Jurkat, Clone E6-1 (cell line): ENCODE data around the gene SCGB1C2.
"Not testable (repeated sequence)": the region's sequence is repeated elsewhere in the genome, so short reads cannot be mapped to it uniquely, and the experiment has no call there.

Experiments
- DNase-seq: peaks from one replicate; pipeline ENCODE4 v3.0.0-alpha.2; 2011; ENCODE audit warnings: low read depth, low spot score
- H3K4me3 ChIP-seq: 2 replicates; pipeline ENCODE4 v1.5.1; 2011; ENCODE audit warnings: mild to moderate bottlenecking, low read length, control low read depth, moderate library complexity

Gene SCGB1C2

DNA sequence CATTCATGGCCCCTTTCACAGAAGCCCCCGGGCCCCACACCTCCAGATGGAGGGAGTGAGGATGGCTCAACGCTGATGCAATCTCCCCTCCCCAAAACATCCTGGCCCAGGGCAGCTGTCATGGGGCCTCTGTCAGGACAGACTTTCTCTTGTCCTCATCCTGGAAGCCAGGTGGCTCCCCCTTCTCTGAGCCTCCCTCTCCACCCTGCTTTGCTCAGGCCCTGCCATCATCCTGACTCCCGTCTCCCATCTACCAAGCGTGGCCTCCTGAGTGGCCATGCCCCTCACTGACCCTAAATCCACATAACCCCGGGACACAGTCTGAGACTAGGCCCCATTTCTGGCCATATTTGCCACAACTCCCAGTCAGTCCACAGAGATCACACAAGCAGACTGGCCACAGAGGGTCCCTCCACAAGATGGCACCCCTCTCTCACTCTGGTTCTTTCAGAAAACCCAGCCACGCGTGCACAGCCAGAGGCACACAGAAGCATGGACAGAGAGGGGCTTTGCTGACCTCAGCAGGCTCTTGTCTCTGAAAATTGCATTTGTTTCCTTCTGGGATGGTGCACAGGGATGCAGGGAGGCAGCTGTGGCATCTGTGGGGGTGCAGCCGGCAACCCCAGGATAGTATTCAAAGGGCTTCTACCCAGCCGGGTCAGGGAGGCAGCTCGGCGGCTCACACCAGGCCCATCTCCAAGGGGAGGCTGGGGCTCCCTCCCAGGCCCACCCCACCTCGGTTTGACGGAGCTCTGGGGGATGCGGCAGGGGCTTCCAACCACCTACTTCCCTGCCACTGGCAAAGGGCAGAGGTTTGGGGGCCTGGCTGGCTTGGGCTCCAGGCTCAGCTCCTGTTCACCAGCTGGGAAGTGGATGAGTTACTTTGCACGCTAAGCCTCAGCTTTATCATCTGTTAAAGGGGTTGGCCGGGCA, 27.2 kb downstream of the SCGB1C2 start:
- peak; percentile 14 for DNase-seq
- no peak overlapping the region for H3K4me3 ChIP-seq

DNA sequence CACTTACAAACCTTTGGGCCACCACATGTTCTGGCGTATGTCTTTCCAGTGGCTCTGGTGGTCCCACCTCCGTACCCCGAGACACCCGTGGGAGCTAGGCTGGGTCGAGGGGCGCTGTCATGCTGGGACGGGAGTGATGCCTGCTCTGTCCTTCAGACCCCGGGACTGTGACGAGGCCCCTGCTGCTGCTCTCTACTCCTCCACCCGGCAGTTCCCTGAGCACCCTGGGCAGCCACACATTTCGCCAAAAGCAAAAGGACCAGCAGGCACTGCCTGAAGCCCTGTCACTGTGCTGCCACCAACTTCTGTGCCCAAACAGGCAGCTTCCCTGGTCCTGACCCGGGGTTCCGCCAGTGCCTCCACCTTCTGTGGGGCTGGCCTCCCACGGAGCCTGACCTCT, 28.6 kb downstream of the SCGB1C2 start:
- DNase-seq: no peak
- no peak overlapping the region for H3K4me3 ChIP-seq

DNA sequence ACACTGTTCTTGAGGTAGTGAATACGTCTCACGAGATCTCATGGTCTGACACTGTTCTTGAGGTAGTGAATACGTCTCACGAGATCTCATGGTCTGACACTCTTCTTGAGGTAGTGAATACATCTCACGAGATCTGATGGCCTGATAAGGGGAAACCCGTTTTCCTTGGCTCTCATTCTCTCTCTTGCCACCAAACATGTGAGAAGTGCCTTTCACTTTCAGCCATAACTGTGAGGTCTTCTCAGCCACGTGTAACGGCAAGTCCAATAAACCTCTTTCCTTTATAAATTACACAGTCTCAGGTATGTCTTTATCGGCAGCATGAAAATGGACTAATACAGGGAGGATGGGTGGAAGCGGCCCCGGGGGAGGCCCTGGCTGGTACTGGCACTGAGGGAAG, 31.2 kb downstream of the SCGB1C2 start:
- not testable (repeated sequence) for H3K4me3 ChIP-seq, DNase-seq

DNA sequence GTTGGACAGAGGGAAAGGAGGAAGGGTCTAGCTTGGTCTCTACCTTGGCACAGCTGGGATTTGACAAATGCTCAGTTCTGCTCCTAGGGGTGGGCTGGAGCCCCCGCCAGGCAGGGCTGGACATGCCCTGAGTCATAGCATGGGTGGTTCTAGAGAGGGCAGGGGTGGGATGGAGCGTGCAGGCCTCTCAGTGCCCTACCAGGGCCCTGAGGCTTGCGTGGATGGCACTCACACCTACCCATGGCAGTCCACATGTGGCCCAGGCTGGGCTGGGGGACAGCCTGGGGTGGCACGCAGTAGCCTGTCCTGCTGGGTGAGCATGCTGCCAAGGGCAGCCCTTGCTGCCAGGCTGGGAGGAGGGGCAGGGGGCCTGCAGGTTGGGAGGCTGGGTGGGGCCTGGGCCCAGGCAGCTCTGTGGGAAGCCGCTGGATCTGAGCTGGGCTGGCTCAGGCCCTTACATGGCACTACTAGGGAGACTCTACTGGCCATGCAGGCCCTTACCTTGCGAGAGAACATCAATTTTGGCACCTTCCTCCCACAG, 32.8 kb downstream of the SCGB1C2 start:
- no peak for DNase-seq

DNA sequence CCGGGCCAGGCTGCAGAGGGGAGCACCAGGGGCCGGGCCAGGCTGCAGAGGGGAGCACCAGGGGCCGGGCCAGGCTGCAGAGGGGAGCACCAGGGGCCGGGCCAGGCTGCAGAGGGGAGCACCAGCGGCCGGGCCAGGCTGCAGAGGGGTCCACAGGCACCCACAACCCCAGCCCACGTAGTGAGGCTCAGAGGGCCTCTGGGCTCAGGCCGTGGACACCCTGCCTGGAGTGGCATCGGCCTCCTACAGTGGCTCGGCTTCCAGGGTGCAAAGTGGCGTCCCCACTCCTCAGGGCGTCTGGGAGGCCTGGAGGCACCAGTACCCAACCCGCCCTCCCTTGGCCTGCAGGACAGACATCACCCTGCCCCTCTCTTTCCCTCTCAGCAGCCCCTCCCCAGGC, 34.5 kb downstream of the SCGB1C2 start:
- H3K4me3 ChIP-seq: no peak overlapping the region
- DNase-seq: no peak

More for the DNA sequence above, 32.8 kb downstream of the SCGB1C2 start:
- no peak overlapping the region for H3K4me3 ChIP-seq

- DNase-seq: no peak
Measured at GRCh38 chr17:172401-172800, 35.0 kb downstream of the SCGB1C2 start.

DNA sequence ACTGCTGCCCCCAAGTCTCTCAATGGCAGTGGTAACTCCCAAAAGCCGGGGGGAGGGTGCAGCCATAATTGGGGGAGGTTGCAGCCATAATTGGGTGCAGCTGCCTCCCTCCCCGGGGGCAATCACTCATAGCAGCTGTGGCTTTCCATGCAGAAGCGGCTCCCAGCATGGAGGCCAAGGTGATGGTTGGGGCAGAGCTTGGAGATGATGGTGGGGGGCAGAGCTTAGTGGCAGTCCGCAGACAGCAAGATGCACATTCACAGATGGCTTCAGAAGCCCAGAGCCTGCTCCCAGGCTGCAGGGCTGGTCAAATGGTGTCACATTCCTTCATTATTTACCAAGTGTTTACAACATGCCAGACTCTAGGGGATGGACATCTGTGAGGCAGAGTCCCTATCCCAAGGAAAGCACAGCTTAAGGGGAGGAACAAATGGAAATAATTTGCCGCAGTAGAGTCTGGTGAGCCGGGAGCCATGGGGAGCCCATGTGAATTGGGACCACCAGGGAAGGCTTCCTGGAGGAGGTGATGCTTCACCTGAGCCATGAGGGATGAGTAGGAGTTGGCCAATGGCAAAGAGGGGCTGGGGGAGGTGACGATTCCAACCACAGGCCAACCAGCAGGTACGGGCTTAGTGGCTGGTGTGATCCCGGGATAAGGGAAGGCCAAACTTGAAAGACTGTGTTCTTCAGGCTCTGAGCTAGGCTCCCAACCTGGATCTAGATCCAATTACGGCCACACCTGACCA, 36.0 kb downstream of the SCGB1C2 start:
- no peak overlapping the region for H3K4me3 ChIP-seq
- DNase-seq: no peak

More at GRCh38 chr17:172401-172800, 35.0 kb downstream of the SCGB1C2 start:
- H3K4me3 ChIP-seq: no peak overlapping the region

- no peak overlapping the region for H3K4me3 ChIP-seq
- no peak for DNase-seq
Measured at GRCh38 chr17:177155-177554, 39.8 kb downstream of the SCGB1C2 start.

DNA sequence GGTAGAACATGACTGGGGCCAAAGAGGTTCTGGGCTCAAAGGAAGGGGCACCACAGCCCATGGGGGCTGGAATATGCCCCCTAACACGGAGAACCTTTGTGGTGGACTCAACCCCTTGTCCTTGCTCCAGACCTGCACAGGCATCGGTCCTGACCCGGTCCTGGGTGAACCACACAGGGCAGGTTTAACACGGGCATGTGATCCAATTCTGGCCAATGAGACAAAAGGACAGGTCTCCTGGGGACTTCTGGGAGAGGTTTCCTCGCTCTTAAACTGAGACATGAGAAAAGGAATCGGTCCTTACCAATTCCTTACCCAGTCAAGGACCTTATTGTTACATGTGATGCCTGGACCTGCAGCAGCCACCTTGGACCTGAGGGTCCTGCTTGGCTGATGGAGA, 40.4 kb downstream of the SCGB1C2 start:
- H3K4me3 ChIP-seq: no peak overlapping the region

DNA sequence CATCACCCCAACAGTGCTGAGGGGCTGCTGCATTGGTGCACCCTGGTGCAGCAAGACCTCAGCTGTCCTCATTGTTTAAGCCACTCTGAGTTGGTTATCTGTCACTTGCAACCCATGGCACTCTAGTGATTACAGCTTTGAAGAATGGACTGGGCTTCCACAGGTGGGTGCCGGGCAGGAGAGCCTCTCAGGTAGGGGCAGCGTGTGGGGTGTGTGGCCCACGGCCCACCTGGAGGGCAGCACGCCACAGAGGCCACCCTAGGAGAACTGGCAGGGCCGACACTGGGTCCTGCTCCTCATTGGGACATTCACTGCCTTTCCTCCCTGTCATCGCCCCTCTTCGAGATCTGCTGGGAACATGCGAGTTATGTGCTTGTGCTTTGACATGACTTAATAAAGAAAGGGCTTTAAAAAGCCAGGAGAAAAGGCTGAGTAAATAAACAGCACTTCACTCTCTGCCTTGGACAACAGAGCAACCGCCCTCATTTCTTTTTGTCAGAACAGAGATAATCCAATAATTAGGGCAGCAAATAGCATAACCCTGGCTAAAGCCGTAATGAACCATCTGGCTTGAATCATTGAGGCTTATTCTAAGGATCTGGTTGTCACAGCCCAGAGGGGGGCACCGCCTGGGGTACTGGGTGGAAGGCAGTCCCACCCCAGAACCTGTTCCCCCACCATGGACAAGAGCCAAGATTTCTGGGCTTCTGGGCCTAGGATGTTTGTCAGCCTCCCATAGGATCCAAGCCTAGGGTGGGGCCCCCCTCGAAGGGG, 41.1 kb downstream of the SCGB1C2 start:
- no peak for DNase-seq
- H3K4me3 ChIP-seq: no peak overlapping the region

More for the DNA sequence above, 40.4 kb downstream of the SCGB1C2 start:
- no peak for DNase-seq

- H3K4me3 ChIP-seq: no peak overlapping the region
- no peak for DNase-seq
Measured at GRCh38 chr17:179066-179432, 41.7 kb downstream of the SCGB1C2 start.

DNA sequence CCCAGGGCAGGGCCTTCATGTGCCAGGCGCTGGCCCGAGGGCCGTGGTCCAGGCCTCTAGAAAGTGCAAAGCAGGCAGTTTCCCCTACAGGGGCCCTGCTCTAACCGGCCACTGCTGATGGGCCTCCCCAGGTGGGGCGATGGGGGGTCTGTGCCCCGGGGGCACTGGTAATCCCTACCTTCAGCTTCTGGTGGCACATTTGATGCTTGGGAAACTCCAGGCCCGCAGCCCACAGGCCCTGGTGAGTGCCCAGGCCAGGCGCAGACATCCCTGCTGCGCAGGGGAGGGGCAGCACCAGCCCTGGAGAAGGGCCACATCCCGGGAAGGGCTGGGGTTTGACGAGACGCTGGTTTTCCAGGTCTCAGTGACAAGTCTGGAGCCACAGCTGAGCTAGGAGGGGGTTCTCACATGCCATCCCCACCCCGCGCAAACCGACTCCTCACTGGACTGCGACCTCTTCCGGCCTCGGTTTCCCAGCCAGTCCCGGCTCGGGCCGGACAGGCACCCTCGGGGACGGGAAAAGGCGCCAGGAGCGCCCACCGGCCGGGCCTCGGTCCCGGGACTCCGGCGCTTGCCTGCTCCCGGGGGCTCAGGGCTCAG, 42.5 kb downstream of the SCGB1C2 start:
- H3K4me3 ChIP-seq: no peak overlapping the region
- DNase-seq: no peak

DNA sequence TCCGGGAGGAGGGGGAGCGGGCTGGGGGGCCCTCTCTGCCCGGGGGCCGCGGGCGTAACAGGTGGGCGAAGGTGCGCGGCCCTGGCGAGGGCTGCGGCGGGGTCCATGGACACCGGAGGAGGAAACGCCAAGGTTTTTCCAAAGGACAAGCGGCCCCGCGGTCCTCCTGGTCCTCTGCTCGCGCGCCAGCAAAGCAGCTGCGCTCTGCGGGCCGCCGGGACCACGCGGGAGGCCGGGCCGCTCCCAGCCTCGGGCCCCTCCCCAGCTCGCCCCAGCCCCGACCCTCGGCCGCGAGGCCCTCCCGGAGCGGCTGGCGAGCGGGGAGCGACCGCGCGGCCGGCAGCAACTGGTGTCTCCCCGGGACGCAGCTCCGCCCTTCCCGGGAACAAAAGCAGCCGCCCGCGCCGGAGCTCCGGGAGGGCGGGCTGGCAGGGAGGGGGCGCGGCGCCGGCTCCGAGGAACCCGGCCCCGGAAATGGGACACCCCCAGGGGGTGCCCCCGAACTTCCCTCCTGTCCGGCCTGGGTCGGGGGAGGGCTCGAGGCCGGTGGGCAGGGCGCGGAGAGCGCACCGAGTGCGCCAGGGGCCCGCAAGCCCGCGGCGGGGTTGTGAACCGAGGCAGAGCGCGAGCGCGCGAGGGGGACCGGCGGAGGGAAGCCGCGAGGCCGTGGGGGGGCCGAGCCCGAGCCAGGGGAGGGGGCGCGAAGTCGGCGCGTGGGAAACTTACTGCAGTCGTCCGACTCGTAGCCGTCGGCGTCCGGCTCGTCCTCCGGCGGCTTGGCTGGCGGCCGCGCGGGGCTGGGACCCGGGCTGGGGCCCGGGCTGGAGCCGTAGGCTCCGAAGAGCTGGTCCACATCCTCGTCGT, 43.2 kb downstream of the SCGB1C2 start:
- no peak for DNase-seq
- H3K4me3 ChIP-seq: no peak overlapping the region

GRCh38 chr17:181245-182049, 44.1 kb downstream of the SCGB1C2 start, which contains the start of gene DOC2B:
Gene DOC2B (minus strand): TSS chr17:181650. CDS start chr17:181479, 171 bp downstream.
- DNase-seq: no peak

GRCh38 chr17:182050-182751, 44.8 kb downstream of the SCGB1C2 start:
- no peak for DNase-seq
- no peak overlapping the region for H3K4me3 ChIP-seq

More at GRCh38 chr17:181245-182049, 44.1 kb downstream of the SCGB1C2 start, which contains the start of gene DOC2B:
- no peak within 1 kb of the TSS for H3K4me3 ChIP-seq

GRCh38 chr17:183021-183420, 45.7 kb downstream of the SCGB1C2 start:
- H3K4me3 ChIP-seq: no peak overlapping the region
- DNase-seq: no peak
